ENCODE measurements around the gene PTH1R. TPM values are rescaled to one million over a fixed set of nuclear protein-coding genes. Genes with fewer than 3 reads are reported as not detected.

The PTH1R gene
- total and polyA plus RNA-seq, 2 donors (not counting 1 experiment from before 2014, with no cell fraction given) = 0.67 to 4.3 TPM

GRCh38 chr3:46893763-46894162 is 16.2 kb downstream of the PTH1R start:
- no peaks in the 10 kb centered on the region for H4K20me1 ChIP-seq (ENCODE audit: control insufficient read depth, extremely low read depth, insufficient read depth, low read length)
- no peaks in the 10 kb centered on the region for H3K36me3 ChIP-seq (ENCODE audit: control insufficient read depth, insufficient read depth, low read length)
- no peak for TF ChIP-seq CTCF (conservative IDR thresholded peaks at IDR 0.05 in 1 of 2, IDR thresholded peaks at IDR 0.05 in 1 of 2; ENCODE audit: low read depth in 1 of 2, low read length in 2 of 2)
- TF ChIP-seq EZH2 (IDR thresholded peaks at IDR 0.05; ENCODE audit: low read length, missing control alignments) = no peak
- no peak overlapping the region for H3K4me2 ChIP-seq (ENCODE audit: extremely low read depth, insufficient read depth, low read length)
- H3K9ac ChIP-seq (ENCODE audit: insufficient read depth, low read length) = no peak overlapping the region
- H3K9me3 ChIP-seq (ENCODE audit: control insufficient read depth, insufficient read depth, low read depth, low read length) = no peaks in the 10 kb centered on the region
- no peak for DNase-seq (ENCODE audit: low read depth in 2 of 2)
- no peak overlapping the region for H3K27ac ChIP-seq (ENCODE audit: insufficient read depth, low read length)
- H2AFZ ChIP-seq (ENCODE audit: low read length) = no peak overlapping the region
- no peaks in the 10 kb centered on the region for H3K79me2 ChIP-seq (ENCODE audit: control insufficient read depth, insufficient read depth, low read length)
- H3K4me3 ChIP-seq (replicated peaks in 1 of 4; ENCODE audit: control extremely low read depth in 1 of 4, insufficient read depth in 1 of 4, low read depth in 3 of 4, low read length in 4 of 4) = no peak overlapping the region
- no peaks in the 10 kb centered on the region for H3K4me1 ChIP-seq (ENCODE audit: control insufficient read depth, extremely low read depth, insufficient read depth, low read length)
- peaks cover 8% of the 10 kb centered on the region for H3K27me3 ChIP-seq (ENCODE audit: control insufficient read depth, insufficient read depth, low read length)

GRCh38 chr3:46894256-46894655 is 16.7 kb downstream of the PTH1R start:
- H3K4me1 ChIP-seq (ENCODE audit: control insufficient read depth, extremely low read depth, insufficient read depth, low read length) = no peaks in the 10 kb centered on the region

GRCh38 chr3:46895204-46895660 is 17.7 kb downstream of the PTH1R start:
- H3K4me1 ChIP-seq (ENCODE audit: control insufficient read depth, extremely low read depth, insufficient read depth, low read length) = no peaks in the 10 kb centered on the region
- H3K27me3 ChIP-seq (ENCODE audit: control insufficient read depth, insufficient read depth, low read length) = peaks cover 8% of the 10 kb centered on the region
- H4K20me1 ChIP-seq (ENCODE audit: control insufficient read depth, extremely low read depth, insufficient read depth, low read length) = no peaks in the 10 kb centered on the region
- no peak overlapping the region for H3K27ac ChIP-seq (ENCODE audit: insufficient read depth, low read length)
- no peaks in the 10 kb centered on the region for H3K9me3 ChIP-seq (ENCODE audit: control insufficient read depth, insufficient read depth, low read depth, low read length)
- no peaks in the 10 kb centered on the region for H3K79me2 ChIP-seq (ENCODE audit: control insufficient read depth, insufficient read depth, low read length)
- TF ChIP-seq EZH2 (IDR thresholded peaks at IDR 0.05; ENCODE audit: low read length, missing control alignments) (no peak), CTCF (conservative IDR thresholded peaks at IDR 0.05 in 1 of 2, IDR thresholded peaks at IDR 0.05 in 1 of 2; ENCODE audit: low read depth in 1 of 2, low read length in 2 of 2) (peak; percentile 83 to 92)
- no peak overlapping the region for H2AFZ ChIP-seq (ENCODE audit: low read length)
- H3K36me3 ChIP-seq (ENCODE audit: control insufficient read depth, insufficient read depth, low read length) = no peaks in the 10 kb centered on the region
- peak; percentile 29 to 54 for DNase-seq (ENCODE audit: low read depth in 2 of 2)
- H3K4me3 ChIP-seq (replicated peaks in 1 of 4; ENCODE audit: control extremely low read depth in 1 of 4, insufficient read depth in 1 of 4, low read depth in 3 of 4, low read length in 4 of 4) = no peak overlapping the region
- H3K9ac ChIP-seq (ENCODE audit: insufficient read depth, low read length) = no peak overlapping the region
- no peak overlapping the region for H3K4me2 ChIP-seq (ENCODE audit: extremely low read depth, insufficient read depth, low read length)

More at GRCh38 chr3:46894256-46894655, 16.7 kb downstream of the PTH1R start:
- Histone ChIP-seq H3K27ac (ENCODE audit: insufficient read depth, low read length) (no peak overlapping the region), H3K4me2 (ENCODE audit: extremely low read depth, insufficient read depth, low read length) (no peak overlapping the region), H3K79me2 (ENCODE audit: control insufficient read depth, insufficient read depth, low read length) (no peaks in the 10 kb centered on the region), H3K4me3 (replicated peaks in 1 of 4; ENCODE audit: control extremely low read depth in 1 of 4, insufficient read depth in 1 of 4, low read depth in 3 of 4, low read length in 4 of 4) (no peak overlapping the region), H4K20me1 (ENCODE audit: control insufficient read depth, extremely low read depth, insufficient read depth, low read length) (no peaks in the 10 kb centered on the region), H3K9me3 (ENCODE audit: control insufficient read depth, insufficient read depth, low read depth, low read length) (no peaks in the 10 kb centered on the region), H3K9ac (ENCODE audit: insufficient read depth, low read length) (no peak overlapping the region), H2AFZ (ENCODE audit: low read length) (no peak overlapping the region), H3K27me3 (ENCODE audit: control insufficient read depth, insufficient read depth, low read length) (peaks cover 8% of the 10 kb centered on the region), H3K36me3 (ENCODE audit: control insufficient read depth, insufficient read depth, low read length) (no peaks in the 10 kb centered on the region)
- TF ChIP-seq CTCF (conservative IDR thresholded peaks at IDR 0.05 in 1 of 2, IDR thresholded peaks at IDR 0.05 in 1 of 2; ENCODE audit: low read depth in 1 of 2, low read length in 2 of 2) = no peak
- no peak for TF ChIP-seq EZH2 (IDR thresholded peaks at IDR 0.05; ENCODE audit: low read length, missing control alignments)
- DNase-seq (ENCODE audit: low read depth in 2 of 2) = no peak
